ENCODE measurements around the gene HMX1. TPM values are rescaled to one million over a fixed set of nuclear protein-coding genes. Genes with fewer than 3 reads are reported as not detected.

The HMX1 gene
- total RNA-seq, 4 donors from 2014 or later = 0.17 TPM; not detected in 3

GRCh38 chr4:8852118-8852704 is 19.4 kb downstream of the HMX1 start:
- H3K4me3 ChIP-seq = no peak overlapping the region
- WGBS = 66% methylated on average over 9 of the region's 17 CpGs
- peaks cover 0 to 12% (median 8%) of the 10 kb centered on the region in 4 donors for H3K9me3 ChIP-seq
- H3K36me3 ChIP-seq = no peaks in the 10 kb centered on the region
- intact Hi-C loops (cut with DNase I) = no loop called here
- no peak overlapping the region for H3K27ac ChIP-seq (replicated peaks in 1 of 4)
- peaks cover 1 to 14% (median 5%) of the 10 kb centered on the region in 4 donors for H3K4me1 ChIP-seq
- no peak for DNase-seq (ENCODE audit: extremely low spot score)
- TF ChIP-seq EP300 (IDR thresholded peaks at IDR 0.05) = no peak
- no peak for TF ChIP-seq POLR2AphosphoS5 (IDR thresholded peaks at IDR 0.05)
- no peak for TF ChIP-seq POLR2A (IDR thresholded peaks at IDR 0.05; ENCODE audit: low read depth)
- TF ChIP-seq, protein P1, sequence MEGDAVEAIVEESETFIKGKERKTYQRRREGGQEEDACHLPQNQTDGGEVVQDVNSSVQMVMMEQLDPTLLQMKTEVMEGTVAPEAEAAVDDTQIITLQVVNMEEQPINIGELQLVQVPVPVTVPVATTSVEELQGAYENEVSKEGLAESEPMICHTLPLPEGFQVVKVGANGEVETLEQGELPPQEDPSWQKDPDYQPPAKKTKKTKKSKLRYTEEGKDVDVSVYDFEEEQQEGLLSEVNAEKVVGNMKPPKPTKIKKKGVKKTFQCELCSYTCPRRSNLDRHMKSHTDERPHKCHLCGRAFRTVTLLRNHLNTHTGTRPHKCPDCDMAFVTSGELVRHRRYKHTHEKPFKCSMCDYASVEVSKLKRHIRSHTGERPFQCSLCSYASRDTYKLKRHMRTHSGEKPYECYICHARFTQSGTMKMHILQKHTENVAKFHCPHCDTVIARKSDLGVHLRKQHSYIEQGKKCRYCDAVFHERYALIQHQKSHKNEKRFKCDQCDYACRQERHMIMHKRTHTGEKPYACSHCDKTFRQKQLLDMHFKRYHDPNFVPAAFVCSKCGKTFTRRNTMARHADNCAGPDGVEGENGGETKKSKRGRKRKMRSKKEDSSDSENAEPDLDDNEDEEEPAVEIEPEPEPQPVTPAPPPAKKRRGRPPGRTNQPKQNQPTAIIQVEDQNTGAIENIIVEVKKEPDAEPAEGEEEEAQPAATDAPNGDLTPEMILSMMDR (IDR thresholded peaks at IDR 0.05) = no peak
- H3K27me3 ChIP-seq = peaks cover 0 to 96% (median 21%) of the 10 kb centered on the region in 4 donors

DNA sequence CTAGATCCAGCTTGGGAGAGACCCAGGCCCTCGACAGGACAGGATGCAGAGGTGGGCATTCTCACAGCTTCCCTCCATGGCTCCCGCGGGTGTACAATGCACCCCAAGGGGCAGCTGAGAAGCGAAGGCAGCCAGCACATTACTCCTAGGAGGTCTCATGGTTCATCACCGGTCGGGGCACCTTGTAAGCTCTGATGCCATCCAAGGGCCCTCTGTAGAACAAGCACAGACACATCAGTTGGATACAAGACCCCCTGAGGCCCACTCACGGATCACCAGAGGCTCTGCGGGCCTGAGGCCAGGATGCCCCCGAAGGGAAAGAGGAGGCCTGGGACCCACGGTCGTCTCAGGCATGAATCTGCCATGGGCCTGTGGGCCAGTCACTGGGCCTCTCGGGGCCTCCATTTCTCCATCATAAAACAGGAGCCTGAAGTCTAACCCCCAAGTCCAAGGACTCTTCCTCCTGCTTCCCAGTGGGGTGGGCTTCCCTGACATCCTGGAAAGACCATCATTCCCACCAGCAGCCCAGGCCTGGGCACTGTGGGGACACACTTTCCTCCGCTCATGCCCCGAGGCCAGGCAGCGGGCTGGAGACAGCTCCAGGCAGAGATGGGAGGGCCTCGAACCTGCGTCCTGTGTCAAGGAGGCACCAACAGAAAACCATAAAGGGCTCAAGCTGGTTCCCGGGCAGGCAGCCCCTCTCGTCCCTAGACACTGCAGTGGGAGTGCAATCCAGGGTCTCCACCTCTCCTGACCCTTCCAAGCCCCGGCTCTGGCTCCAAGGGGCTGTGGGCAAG is 20.1 kb downstream of the HMX1 start:
- Histone ChIP-seq H3K4me3 (no peak overlapping the region), H3K27me3 (peaks cover 0 to 96% (median 19%) of the 10 kb centered on the region in 4 donors), H3K4me1 (peaks cover 0 to 7% (median 0%) of the 10 kb centered on the region in 4 donors), H3K36me3 (no peaks in the 10 kb centered on the region), H3K9me3 (peaks cover 0 to 12% (median 8%) of the 10 kb centered on the region in 4 donors), H3K27ac (replicated peaks in 1 of 4) (no peak overlapping the region)
- DNase-seq (ENCODE audit: extremely low spot score) = no peak
- 78% methylated on average over 10 of the region's 20 CpGs for WGBS
- intact Hi-C loops (cut with DNase I) = no loop called here
- TF ChIP-seq POLR2A (IDR thresholded peaks at IDR 0.05; ENCODE audit: low read depth) (no peak), POLR2AphosphoS5 (IDR thresholded peaks at IDR 0.05) (no peak), EP300 (IDR thresholded peaks at IDR 0.05) (no peak)
- TF ChIP-seq, protein P1 (IDR thresholded peaks at IDR 0.05) = no peak

DNA sequence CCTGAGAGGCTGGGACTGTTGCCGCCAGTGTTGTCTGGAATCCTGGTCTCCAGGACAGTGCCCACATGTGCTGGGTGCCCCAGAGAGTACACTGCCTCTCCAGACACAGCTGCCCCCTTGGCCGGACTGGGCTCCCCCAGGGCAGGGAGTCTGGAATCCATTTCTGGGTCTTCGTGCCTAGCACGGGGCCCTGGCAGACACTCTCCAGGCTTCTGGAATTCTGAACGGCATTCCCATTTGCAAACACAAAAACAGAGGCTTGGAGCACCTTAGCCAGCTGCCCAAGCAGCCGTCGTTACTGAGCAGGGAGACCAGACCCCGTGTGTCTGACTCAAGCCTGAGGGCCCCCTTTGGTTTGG is 20.8 kb downstream of the HMX1 start:
- 79% methylated on average over 4 of the region's 8 CpGs for WGBS
- no peaks in the 10 kb centered on the region for H3K36me3 ChIP-seq
- DNase-seq (ENCODE audit: extremely low spot score) = no peak
- H3K27ac ChIP-seq (replicated peaks in 1 of 4) = no peak overlapping the region
- H3K4me1 ChIP-seq = peaks cover 0 to 6% (median 0%) of the 10 kb centered on the region in 4 donors
- H3K4me3 ChIP-seq = no peak overlapping the region
- intact Hi-C loops (cut with DNase I) = no loop called here
- TF ChIP-seq POLR2AphosphoS5 (IDR thresholded peaks at IDR 0.05) = no peak
- no peak for TF ChIP-seq POLR2A (IDR thresholded peaks at IDR 0.05; ENCODE audit: low read depth)
- TF ChIP-seq, protein P1 (IDR thresholded peaks at IDR 0.05) = no peak
- TF ChIP-seq EP300 (IDR thresholded peaks at IDR 0.05) = no peak
- peaks cover 0 to 96% (median 16%) of the 10 kb centered on the region in 4 donors for H3K27me3 ChIP-seq
- H3K9me3 ChIP-seq = peaks cover 0 to 12% (median 8%) of the 10 kb centered on the region in 4 donors

- H3K27me3 ChIP-seq = peaks cover 0 to 96% (median 11%) of the 10 kb centered on the region in 4 donors
Observed at GRCh38 chr4:8850074-8850829, 21.4 kb downstream of the HMX1 start.

More at GRCh38 chr4:8850074-8850829, 21.4 kb downstream of the HMX1 start:
- no peak overlapping the region for H3K4me3 ChIP-seq
- TF ChIP-seq POLR2AphosphoS5 (IDR thresholded peaks at IDR 0.05) = no peak
- TF ChIP-seq, protein P1 (IDR thresholded peaks at IDR 0.05) = no peak
- no peak for TF ChIP-seq POLR2A (IDR thresholded peaks at IDR 0.05; ENCODE audit: low read depth)
- no peak for TF ChIP-seq EP300 (IDR thresholded peaks at IDR 0.05)
- no peak for DNase-seq (ENCODE audit: extremely low spot score)
- H3K36me3 ChIP-seq = no peaks in the 10 kb centered on the region
- H3K27ac ChIP-seq (replicated peaks in 1 of 4) = no peak overlapping the region
- H3K4me1 ChIP-seq = peaks cover 0 to 6% (median 0%) of the 10 kb centered on the region in 4 donors
- intact Hi-C loops (cut with DNase I) = no loop called here
- H3K9me3 ChIP-seq = peaks cover 0 to 12% (median 8%) of the 10 kb centered on the region in 4 donors
- WGBS = 85% methylated on average over 18 of the region's 23 CpGs
